ENCODE data around the gene TMEM179.
A peak's percentile ranks its signal among the peaks of the same experiment; 100 is the strongest.
"Not testable (repeated sequence)": the region's sequence is repeated elsewhere in the genome, so short reads cannot be mapped to it uniquely, and the experiment has no call there.

The TMEM179 gene

GRCh38 chr14:104586832-104587620, 17.5 kb downstream of the TMEM179 start:
- DNase-seq (ENCODE audit: low spot score): peak; percentile 35

DNA sequence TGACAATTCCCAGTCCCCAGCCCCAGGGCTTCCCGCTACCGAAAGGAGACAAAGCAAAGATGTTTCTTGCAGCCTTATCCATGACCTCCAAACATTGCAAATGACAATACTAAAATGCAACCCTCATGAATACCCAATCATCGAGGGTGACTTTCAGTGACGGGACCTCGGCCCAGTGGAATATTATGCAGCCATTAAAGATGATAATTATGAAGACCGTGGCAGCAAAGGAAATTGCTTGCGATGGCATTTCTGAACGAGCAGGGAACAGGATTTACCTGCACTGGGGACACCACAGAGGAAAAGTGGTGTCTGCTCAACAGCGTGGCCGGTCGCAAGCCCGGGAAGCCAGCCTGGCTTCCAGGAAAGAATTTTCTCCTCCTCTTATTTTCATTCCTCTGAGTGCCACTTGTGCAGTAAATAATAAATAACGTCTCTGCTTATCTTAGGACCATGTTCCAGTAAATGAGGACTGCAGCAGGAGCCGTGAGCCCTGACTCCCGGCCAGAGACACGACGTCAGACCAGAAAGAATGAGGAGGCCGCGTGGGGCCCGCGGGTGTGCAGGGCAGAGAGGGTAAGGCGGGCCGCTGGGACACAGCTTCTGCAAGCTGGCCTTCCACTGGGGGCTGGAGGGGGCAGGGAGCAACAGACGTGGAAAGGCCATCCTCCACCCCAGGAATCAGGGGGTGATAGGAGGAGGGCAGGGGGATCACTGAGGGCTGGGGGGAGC, 18.4 kb downstream of the TMEM179 start:
- DNase-seq (ENCODE audit: low spot score): no peak

GRCh38 chr14:104584557-104584956, 20.0 kb downstream of the TMEM179 start:
- DNase-seq (ENCODE audit: low spot score): no peak

- DNase-seq (ENCODE audit: low spot score): peak; percentile 33
Observed at GRCh38 chr14:104583424-104584306, 20.9 kb downstream of the TMEM179 start.

DNA sequence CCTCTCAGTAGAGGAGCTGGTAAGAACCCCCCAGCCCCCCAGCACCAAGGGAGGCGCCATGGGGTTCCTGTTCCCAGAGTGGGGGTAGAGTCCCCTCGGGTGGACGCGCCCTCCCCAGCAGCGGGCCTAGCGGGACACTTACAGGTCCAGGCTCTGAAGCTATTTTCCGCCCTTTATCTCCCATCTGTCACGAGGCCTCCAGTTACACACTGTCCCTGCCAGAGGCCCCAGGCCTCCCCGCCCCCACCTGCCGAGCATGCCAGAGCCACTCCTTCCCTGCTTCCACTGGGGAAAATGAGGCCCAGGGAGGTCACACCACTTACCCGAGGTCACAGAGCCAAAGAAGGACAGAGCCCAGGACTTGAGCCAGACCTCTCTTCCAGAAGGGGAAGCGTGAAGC, 21.9 kb downstream of the TMEM179 start:
- DNase-seq (ENCODE audit: low spot score): no peak

DNA sequence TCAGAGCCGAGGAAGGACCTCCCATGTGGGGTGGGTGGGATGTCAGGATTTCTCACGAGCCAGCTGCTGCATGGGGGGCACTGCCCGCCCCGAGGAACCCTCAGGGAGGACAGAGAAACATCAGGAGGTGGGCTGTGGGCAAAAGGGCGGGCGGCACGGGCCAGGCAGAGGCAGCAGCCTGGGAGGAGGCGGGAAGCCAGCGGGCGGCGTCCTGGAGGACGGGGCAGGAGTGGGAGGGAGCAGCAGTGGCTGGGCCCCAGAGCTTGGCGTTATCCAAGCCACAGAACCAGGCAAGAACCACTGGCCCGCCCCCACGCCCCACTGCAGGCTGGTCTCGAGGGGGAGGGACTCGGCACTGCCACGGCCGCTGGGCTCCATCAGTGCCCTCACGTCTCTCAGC, 22.6 kb downstream of the TMEM179 start:
- DNase-seq (ENCODE audit: low spot score): no peak

DNA sequence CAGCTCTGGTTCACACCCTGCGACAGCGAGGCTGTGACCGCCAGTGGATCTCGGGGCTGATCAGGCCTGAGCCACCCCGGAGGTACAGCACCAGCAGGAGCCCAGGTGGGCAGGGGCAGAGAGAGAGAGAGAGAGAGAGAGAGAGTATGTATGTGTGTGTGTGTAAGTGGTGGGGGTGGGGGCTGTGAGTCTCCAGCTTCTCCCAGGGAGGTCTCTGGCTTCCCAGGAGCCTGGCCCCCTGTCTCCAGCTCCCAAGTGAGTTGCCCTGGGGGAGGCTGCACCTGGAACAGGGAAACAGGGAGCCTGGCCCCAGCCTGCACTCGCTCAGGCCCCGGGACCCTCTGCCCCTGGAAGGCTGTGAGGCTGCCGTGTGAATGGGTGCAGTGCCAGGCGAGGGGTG, 23.1 kb downstream of the TMEM179 start:
- DNase-seq (ENCODE audit: low spot score): no peak

GRCh38 chr14:104580961-104581360, 23.6 kb downstream of the TMEM179 start:
- no peak for DNase-seq (ENCODE audit: low spot score)

DNA sequence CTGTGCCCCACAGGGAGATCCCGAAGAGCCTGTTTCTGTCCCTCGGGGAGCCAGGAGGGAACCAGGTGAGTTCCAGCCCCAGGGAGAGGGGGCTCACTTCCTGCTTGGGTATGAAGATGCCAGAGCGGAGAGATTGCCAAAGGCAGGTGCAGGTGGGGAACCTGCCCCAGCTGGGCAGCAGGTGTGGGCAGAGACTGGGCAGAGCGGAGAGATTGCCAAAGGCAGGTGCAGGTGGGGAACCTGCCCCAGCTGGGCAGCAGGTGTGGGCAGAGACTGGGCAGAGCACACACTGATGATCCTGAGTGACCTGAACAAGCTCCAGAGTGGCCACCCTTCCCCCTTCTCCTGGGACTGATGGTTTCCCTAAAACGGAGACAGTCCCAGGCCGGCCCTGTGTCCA, 24.6 kb downstream of the TMEM179 start:
- DNase-seq (ENCODE audit: low spot score): not testable (repeated sequence)

DNA sequence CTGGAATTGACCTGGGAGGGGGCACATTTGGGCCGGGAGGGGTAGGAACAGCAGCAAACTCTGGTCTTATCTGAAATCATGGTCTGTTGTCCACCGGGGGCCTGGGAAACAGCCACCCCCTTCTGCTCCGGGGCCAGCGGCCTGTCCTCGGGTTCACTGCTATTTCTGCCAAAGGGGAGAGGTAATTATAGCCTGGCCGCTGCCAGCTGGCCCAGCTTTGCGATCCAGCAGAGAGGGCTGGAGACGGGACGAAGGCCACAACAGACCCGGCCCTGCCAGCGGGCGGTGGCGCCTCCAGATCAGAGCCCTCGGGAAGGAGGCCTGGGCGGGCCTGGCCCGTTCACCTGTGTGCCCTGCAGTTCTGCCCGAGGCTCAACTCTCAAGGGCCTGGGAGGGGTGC, 25.1 kb downstream of the TMEM179 start, which contains the start of gene C14orf180:
C14orf180 (plus strand) TSS at position 258 of the 400 bp plus-strand sequence. CDS start 6,667 bp downstream, outside the sequence.
- no peak for DNase-seq (ENCODE audit: low spot score)

DNA sequence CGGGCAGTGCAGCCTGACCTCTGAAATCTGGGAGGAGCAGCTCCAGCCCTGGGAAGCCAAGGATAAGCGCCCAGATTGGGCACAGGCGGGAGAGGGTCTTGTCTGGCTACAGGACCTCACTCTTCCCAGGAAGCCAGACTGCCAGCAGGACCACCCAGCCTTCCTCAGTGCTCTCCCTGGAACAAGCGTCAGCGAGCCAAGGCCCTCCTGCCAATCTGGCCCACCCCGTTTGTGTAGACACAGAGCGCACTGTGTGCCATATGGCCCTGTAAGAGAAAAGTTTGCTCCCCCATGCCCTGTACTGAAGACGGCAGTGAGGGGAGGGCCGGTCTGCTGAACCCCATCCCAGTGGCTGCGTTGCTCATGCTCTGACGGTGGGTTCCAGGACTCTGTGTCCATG, 26.3 kb downstream of the TMEM179 start:
- DNase-seq (ENCODE audit: low spot score): no peak

DNA sequence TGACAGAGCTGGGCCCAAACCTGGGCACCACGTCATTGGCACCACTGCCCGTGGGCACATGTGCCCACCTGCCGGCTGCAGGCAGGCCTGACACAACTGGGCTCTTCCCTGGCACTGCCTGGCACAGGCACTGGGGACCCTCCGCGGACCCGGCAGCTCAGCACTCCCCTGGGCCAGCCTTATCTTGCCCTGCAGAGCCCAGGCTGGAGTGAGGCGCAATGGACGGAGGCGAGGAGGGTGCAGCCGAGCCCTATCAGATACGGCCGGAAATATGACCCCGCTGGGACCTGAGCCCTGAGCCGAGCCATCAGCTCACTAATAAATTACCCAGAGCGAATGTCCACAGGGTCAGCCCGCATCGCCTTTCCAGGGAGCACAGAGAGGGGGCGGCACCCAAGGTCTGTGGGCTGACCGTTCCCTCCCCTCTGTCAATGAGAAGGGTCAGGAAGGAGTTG, 26.7 kb downstream of the TMEM179 start:
- no peak for DNase-seq (ENCODE audit: low spot score)

DNA sequence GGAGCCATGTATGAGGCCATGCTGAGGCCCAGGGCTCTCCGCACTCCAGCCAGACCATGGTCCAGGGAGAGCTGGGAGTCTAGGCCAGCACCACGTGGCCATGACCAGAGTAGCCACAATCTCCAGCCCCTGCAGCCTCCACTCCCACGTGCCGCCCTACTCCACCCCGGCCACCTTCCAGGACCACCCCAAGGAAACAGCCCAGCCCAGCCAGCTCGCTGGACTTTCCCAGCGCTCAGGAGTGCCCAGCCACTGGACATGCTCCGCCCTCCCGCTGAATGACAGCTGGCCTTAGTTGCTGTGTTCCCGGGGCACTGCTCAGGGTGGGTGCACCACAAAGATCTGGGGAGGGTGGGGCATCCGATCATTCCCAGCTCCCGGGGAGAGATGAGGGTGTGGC, 27.1 kb downstream of the TMEM179 start:
- no peak for DNase-seq (ENCODE audit: low spot score)

- no peak for DNase-seq (ENCODE audit: low spot score)
Observed at GRCh38 chr14:104576970-104577332, 27.6 kb downstream of the TMEM179 start.

GRCh38 chr14:104576232-104576969, 28.2 kb downstream of the TMEM179 start:
- no peak for DNase-seq (ENCODE audit: low spot score)

DNA sequence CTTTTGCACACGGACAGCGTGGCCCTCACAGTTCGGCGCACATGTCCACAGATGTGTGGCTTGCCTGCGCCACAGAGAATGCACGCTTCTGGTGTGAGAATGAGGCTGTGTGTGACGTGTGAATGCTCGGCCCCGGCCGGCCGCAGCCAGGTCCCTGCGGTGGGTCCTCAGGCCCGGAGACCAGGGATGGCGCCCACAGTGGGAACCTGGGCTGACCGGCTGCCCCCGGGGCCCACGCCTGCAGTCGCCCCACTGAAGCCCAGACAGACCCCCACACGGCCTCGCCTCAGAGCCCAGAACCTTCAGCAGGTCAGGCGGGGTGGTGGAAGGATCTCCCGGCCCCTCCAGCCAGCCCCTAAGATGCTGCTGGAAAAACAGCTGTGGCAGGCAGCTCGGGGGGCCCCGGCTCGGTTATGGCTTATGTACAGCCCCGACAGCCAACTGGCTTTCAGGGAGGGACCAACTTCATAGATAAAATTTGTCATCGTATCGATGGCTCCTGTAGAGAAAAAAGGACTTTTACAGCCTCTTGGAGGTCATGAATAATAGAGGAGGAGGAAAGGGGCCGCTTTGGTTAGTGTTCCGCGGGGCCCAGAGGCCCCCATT, 29.5 kb downstream of the TMEM179 start:
- no peak for DNase-seq (ENCODE audit: low spot score)

GRCh38 chr14:104574536-104574935, 30.0 kb downstream of the TMEM179 start:
- DNase-seq (ENCODE audit: low spot score): no peak

DNA sequence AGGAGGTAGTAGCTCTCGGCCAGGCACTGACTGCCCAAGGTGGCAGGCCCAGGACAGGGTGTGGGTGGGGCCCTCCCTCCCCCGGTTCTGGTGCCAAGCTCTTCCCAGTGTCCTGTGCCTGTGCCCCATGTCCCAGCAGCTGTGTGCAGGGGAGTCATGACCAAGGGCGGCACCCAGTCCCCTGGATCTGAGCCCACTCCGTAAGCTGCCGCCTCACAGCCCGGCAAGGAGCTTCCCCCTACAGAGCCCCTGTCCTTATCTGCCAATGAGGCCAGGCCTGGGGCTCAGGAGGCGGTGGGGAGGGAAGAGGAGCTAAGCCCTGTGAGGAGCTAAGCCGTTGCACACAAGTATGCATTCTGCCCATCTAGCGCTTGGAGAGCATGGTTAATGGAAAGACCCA, 30.6 kb downstream of the TMEM179 start:
- no peak for DNase-seq (ENCODE audit: low spot score)

DNA sequence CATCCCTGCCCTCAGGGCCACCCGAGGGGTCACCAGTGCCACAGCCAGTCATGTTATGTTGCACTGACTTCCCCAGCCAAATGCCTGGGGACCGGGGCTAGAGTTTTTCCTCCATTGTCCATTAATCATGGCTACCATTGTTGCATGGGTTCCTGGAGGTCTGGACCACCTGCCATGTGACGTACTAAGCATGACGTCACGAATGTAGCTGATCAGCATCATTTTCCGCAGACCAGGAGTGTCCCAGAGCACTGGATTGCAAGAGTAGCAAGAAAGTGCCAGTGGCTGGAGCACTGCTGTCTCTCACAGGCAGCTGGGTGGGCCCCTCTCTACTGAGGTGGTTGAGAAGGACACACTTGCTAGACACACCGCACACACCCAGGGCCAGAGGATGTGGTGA, 31.9 kb downstream of the TMEM179 start:
- DNase-seq (ENCODE audit: low spot score): no peak

GRCh38 chr14:104572024-104572626, 32.4 kb downstream of the TMEM179 start:
- no peak for DNase-seq (ENCODE audit: low spot score)

DNA sequence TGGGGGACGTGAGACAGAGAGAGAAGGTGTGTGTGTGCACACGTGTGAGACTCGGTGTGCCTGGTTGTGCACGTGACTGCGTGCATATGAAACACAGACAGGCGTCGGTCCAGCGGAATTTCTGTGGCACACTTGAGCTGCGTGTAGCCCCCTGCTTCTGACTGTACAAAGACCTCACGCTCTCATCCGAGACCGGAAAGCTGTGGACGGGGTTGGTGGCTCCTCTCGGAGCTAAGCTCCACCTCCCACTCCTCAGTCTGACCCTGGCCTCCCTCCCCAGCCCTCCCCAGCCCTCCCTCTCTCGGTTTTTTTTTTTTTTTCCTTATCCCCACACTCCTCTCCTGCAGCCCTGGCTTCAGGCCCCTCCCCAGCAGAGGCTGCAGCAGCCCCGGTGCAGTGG, 33.3 kb downstream of the TMEM179 start:
- DNase-seq (ENCODE audit: low spot score): no peak
